Stimulated activated CD8-positive, alpha-beta memory T cell treated with anti-CD3 and anti-CD28 coated beads, Interleukin-12 subunit alpha, Interleukin-12 subunit beta, amount 100 ng/mL, for 1 hour (primary cell): Measurements from ENCODE around the gene CTNNA1.

Source experiments
- DNase-seq: peaks from one replicate; pipeline ENCODE4 v3.0.0-alpha.2; 2020; ENCODE audit warnings: low read depth

CTNNA1 gene

GRCh38 chr5:138967791-138968448, 214.7 kb downstream of the CTNNA1 start:
- DNase-seq: no peak

GRCh38 chr5:138968601-138969000, 215.4 kb downstream of the CTNNA1 start:
- no peak for DNase-seq

GRCh38 chr5:138969323-138970002, 216.2 kb downstream of the CTNNA1 start:
- no peak for DNase-seq

DNA sequence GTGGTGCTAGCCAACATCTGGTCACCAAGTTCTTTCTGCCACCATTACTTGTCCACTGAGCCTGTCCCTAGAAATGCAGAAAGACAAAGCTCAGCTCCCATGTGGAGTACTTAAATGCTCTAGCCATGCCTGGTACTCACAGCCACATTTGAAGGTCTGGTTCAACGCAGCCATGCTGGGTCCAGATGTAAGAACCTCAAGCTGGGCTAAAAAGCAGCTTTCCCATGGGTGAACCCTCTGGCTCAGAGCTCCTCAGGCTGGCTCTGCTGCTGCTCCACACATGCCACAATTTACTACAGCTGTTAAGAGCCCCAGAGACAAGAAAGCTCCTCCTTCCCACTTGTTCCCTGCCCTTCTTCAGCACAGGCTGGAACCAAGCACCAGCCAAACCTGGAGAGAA, 219.0 kb downstream of the CTNNA1 start:
- no peak for DNase-seq

- no peak for DNase-seq
Observed at GRCh38 chr5:138972836-138973235, 219.6 kb downstream of the CTNNA1 start.

- DNase-seq: no peak
Observed at GRCh38 chr5:138974227-138975063, 221.2 kb downstream of the CTNNA1 start.

- no peak for DNase-seq
Observed at GRCh38 chr5:138975098-138975847, 222.0 kb downstream of the CTNNA1 start.

DNA sequence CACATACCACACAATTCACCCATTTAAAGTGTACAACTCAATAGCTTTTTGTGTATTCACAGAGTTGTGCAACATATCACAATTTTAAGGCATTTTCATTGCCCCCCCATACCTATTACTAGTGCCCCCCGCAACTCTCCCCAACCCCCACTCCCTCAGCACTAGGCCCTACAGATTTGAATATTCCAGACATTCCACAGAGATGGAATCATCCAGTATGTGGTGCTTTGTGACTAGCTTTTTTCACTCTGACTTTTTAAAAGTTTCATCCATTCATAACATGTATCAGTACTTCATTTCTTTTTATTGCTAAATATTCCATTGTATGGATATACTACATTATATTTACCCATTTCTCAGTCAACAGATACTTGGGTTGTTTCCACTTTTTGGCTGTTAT, 224.9 kb downstream of the CTNNA1 start:
- no peak for DNase-seq

- no peak for DNase-seq
Observed at GRCh38 chr5:138978581-138978980, 225.4 kb downstream of the CTNNA1 start.

GRCh38 chr5:138979684-138980280, 226.6 kb downstream of the CTNNA1 start:
- DNase-seq: no peak

- no peak for DNase-seq
Observed at GRCh38 chr5:138980441-138980840, 227.2 kb downstream of the CTNNA1 start.

- DNase-seq: no peak
Observed at GRCh38 chr5:138981131-138981530, 227.9 kb downstream of the CTNNA1 start.

GRCh38 chr5:138981586-138981985, 228.4 kb downstream of the CTNNA1 start:
- DNase-seq: no peak

GRCh38 chr5:138983984-138984383, 230.8 kb downstream of the CTNNA1 start:
- no peak for DNase-seq
